Hematopoietic multipotent progenitor cell treated with erythropoietin and hydrocortisone succinate and interleukin-3 and kit ligand, for 6 days (in vitro differentiated cells): ENCODE measurements around the gene FKBP8.
"Not testable (repeated sequence)": the region's sequence is repeated elsewhere in the genome, so short reads cannot be mapped to it uniquely, and the experiment has no call there.

Source experiments
- DNase-seq: peaks from one replicate; pipeline ENCODE4 v3.0.0-alpha.2; 2015

FKBP8 gene

DNA sequence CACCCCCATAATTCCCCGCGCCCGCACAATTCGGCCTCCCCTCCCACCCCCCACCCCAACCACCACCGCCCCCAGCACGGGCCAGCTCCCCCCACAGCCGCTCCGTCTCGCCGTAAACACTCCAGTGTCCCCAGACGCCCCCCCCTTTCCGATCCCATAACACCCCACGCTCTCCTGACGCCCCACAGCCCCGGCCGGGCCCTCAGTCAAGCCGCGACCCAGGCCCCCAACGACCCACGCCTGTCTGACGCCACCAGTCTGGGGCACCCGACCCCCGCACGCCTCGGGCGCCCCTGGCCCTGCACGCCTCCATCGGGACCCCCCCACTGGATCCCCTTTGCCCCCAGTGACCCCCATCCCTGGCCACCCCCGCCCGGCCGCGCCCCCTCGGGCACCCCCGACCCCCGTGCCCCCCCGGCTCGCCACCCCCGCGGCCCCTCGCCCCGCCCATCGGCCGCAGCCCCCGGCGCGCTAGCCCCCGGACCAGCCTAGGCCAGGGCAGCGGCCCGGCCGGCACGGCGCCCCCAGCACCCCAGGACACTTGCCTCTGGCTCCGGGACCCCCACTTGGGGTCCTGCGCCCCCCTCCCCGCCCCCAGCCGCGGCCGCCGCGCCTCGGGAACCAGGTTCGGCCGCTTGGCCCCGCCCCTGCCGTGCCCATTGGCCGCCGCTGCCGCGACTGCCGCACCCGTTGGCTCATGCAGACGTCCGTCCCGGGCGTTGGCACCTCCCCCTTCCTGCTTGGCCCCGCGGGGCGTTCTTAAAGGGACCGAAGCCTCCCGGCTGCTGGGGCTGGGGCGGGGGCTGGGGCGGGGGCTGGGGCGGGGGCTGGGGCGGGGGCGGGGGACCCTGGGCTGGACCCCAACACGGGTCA, at the start of gene FKBP8:
TSS of gene FKBP8 (minus strand) at position 633 of the 873 bp plus-strand sequence. CDS start 1,603 bp downstream, outside the sequence.
- peak; percentile 97 for DNase-seq

DNA sequence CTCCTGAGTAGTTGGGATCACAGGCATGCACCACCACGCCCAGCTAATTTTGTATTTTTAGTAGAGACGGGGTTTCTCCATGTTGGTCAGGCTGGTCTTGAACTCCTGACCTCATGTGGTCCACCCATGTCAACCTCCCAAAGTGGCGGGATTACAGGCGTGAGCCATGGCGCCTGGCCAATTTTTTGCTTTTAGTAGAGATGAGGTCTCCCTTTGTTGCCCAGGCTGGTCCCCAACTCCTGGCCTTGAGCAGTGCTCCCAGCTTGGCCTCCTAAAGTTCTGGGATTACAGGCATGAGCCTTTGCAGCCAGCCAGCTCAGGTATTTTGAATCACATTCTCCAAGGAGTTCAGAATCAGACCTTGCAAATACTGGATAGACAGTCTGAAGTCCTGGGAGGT, 49.4 kb upstream of the FKBP8 start:
- DNase-seq = not testable (repeated sequence)

DNA sequence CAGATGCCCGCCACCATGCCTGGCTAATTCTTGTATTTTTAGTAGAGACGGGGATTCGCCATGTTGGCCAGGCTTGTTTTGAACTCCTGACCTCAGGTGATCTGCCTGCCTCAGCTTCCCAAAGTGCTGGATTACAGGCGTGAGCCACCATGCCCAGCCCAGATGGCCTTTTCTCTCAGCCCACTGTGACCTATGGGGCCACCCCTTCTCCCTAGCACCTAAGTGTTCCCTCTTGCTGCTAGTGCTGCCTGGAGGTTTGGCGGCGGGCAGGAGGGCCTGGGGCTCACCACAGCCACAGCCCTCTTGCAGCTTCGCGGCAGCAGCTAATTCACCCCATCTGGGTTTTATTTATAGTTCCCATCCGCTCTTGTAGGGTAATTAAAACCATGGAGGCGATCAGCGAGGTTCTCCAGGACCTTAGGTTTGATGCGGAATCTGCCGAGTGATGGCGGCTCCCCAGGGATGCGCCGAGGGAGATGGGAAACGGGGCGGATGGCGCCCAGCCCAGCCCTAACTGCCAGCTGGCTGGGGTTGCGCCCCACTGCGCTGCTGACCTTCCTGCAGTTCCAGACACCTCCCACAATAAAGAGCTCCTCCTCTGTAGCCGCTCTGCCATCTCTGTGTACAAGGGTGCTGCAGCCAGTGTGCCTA, 48.5 kb upstream of the FKBP8 start:
- DNase-seq = no peak

DNA sequence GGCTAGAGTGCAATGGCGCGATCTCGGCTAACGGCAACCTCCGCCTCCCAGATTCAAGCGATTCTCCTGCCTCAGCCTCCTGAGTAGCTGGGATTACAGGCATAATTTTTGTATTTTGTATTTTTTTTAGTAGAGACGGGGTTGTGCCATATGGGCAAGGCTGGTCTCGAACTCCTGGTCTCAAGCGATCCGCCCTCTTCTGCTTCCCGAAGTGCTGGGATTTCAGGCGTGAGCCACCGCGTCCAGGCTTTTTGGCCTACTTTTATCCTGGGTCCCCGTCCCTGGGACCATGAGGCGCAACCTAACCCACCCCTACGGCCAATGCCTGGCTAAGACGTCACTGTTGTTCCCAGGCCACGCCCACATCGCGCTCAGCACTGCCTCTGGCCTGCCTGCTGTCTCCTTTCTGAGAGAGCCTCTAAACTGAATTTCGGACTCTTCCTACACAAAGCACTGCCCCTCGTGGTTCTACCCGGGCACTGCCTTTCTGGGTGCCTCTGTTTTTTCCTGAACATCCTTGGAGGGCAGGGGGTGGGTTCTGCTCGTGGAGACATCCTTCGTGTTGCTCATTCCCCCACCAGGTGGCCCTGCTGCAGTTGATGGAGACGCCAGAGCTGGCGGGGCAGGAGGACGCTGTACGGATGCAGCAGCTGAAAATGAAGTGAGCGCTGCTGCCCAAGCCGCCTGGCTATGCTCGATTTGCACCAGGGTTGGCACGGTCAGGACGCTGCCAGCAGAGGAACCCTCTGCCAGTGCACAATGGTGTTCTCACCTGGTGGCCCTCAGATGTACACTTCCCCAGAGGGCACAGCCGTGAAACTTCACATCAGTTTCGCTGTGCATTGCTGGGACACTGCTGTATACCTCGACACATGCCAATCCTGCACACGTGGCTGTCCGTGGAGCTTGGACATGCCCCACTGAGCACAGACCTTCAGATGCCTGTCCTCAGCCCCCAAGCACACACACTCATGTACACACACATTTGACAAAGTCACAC, 47.2 kb upstream of the FKBP8 start:
- DNase-seq = peak; percentile 67

DNA sequence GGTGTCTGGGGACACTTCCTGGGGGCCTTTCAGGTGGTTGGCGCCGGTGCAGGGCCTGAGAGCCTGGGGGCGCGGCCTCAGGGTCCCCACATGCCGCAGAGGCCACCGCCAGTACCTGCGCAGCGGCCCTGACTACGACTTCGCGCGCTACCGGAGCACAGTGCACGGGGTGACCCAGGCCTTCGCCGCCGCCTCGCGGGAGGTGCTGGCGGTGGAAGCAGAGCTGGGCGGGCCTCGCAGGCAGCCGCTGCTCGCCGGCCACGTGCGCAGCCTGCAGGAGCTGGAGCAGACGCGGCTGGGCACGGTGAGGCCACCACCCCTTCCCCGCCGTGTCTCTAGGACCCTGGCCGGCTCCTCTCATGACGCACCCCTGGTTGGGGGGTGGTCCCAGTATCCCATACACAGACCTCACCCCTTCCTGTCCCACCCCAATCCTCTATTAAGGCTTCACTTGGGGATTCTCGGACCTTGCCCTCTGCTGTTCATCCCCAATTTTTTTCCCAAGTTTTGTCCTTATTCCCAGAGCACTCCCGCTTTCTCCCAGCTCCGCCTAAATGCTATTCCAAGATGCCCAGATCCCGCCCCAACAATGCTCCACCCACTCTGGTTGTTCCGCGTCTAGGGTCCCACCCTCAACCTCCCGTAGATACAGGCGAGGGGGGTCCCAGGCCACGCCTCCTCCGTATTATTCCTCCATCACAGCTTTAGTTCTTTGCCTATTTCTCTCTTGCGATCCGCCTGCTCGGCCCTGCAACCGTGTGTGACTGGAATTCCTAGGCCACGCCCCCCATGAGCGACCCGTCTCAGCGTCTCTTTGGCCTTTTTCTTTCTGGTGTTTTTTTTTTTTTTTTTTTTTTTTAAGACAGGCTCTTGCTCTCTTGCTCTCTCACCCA, 46.3 kb upstream of the FKBP8 start:
- peak; percentile 83 for DNase-seq

DNA sequence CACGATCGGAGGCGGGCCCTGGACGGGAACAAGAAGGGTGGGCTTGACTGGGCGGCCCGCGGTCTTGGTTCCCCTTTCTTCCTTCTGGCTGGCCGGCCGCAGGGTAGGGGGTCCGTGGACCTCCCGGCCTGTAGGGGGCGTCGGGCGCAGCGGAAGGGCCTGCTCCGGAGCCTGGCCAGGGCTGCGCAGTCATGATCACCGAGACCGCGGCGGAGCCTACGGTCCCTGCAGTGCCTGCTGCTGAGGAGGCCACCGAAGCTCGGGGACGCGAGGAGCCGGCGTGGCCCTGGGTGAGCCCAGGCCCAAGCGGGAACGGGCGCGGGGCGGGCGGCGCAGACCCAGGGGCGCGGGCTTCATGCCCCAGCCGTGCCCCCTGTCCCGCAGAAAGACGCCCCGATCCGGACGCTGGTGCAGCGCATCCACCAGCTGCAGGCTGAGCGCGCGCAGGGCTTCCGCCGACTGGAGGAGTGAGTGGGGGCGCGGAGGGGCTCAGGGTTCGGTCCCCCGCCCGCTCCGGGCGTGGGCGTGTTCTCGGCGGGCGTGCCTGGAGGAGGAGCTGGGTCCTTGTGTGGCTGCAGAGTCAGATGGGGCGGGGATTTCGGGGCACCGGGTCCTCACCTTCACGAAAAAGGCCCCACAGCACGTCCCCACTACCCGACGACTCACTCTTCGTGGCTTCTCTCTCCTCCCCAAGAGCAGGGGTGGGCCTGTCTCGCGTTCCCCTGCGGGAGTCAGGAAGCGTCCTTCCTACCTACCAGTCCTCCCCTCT, 45.4 kb upstream of the FKBP8 start, which contains the start of gene REX1BD:
TSS of gene REX1BD (plus strand) at position 188 of the 769 bp plus-strand sequence. CDS start at position 192, 4 bp downstream.
- peak; percentile 92 for DNase-seq

DNA sequence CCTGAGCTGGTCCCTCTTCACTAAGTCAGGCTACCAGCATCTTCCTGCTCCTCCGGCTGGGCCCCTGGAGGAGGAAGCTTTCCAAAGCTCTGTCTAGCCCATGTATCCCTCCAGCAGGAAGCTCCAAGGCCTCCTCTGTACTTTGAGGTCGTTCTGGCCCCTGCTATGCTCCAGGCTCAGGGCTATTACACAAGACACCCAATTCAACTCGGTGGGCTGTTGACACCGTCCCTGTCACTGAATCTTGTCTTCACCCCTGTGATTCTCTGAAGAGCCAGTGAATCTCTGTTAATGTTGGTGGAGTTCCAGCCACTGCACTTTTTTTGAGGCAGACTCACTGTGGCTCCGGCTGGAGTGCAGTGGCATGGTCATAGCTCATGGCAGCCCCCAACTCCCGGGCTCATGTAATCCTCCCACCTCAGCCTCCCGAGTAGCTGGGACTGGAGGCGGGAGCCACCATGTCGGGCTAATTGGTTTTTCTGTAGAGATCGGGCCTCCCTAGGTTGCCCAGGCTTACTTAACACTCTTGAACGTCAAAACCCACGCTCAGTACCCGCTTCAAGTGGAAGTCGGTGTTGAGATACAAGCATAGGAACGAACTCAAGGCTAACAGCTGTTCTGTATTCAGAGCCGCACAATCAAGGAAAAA, 44.7 kb upstream of the FKBP8 start:
- no peak for DNase-seq

DNA sequence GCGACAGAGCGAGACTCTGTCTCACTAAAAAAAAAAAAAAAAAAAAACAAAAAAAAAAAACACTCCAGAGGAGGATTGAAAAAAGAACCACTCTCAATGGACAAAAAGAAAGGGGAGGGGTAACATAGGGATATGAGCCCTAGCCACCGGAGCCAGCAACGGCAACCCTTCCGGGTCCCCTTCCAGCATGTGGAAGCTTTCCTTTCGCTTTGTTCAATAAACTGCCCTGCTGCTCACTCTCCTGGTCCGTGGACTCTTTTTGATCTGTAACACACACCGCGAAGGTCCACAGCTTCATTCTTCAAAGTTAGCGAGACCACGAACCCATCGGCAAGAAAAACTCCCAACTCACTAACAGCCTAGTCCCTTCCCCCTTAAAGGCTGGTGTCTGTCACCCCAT, 44.2 kb upstream of the FKBP8 start:
- DNase-seq = no peak

DNA sequence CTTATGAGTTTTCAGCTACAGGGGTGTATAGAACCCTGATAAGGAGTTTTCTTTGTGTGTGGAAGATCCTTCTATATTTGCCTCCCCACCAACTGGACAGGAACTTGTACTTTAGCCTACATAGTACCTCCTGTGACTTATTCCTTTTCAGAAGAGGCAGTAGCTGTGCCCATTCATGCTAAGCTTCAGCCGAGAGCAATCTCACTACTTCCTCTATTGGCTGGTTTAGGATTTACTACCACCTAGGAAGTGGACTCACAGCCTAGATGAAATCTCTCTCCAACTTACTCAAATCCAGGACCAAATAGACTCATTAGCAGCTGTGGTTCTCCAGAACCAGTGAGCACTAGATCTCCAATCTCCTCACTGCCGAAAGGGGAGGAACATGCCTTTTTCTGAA, 42.9 kb upstream of the FKBP8 start:
- peak; percentile 55 for DNase-seq

DNA sequence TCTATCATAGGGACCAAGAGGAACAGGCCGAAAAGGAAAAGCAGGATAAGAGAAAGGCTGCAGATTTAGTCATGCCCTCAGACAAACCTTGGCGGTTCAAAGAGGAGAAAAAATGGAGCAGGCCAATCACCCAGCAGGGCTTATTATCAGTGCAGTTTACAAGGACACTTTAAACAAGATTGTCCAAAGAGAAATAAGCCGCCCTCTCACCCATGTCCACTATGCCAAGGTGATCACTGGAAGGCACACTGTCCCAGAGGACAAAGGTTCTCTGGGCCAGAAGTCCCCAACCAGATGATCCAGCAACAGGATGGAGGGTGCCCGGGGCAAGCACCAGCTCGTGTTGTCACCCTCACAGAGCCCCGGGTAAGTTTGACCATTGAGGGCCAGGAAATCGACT, 36.9 kb upstream of the FKBP8 start:
- no peak for DNase-seq

DNA sequence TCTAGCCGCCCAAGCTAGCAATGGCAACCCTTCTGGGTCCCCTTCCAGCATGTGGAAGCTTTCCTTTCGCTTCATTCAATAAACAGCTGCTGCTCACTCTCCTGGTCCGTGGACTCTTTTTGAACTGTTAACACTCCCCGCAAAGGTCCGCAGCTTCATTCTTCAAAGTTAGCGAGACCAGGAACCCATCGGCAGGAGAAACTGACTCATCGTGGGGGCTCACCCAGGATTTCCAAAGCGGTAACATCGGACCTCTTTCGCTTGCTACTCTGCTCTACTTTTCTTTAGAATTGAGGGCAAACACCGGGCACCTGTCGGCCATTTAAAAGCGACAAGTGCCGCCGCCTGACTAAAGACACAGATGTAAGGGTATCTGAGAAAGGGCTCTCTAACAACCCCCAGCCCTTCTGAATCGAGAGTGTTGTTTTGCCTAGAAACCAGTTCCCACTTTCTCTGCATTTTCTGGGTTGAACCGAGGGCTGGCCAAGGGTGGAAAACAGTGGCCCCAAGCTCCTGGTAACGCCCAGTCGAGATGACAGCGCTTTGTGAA, 34.1 kb upstream of the FKBP8 start:
- DNase-seq = no peak

DNA sequence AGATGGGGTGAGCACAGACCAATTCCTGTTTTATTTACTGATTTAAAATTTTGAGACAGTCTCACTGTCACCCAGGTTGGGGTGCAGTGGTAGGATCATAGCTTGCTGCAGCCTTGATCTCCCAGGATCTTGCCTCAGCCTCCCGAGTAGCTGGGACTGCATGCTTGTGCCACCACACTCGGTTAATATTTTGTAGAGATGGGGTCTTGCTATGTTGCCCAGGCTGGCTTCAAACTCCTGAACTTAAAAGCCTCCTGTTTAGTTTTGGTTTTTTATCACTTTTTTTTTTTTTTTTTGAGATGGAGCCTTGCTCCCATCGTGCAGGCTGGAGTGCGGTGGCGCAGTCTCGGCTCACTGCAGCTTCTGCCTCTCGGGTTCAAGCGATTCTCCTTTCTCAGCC, 33.0 kb upstream of the FKBP8 start:
- DNase-seq = no peak

DNA sequence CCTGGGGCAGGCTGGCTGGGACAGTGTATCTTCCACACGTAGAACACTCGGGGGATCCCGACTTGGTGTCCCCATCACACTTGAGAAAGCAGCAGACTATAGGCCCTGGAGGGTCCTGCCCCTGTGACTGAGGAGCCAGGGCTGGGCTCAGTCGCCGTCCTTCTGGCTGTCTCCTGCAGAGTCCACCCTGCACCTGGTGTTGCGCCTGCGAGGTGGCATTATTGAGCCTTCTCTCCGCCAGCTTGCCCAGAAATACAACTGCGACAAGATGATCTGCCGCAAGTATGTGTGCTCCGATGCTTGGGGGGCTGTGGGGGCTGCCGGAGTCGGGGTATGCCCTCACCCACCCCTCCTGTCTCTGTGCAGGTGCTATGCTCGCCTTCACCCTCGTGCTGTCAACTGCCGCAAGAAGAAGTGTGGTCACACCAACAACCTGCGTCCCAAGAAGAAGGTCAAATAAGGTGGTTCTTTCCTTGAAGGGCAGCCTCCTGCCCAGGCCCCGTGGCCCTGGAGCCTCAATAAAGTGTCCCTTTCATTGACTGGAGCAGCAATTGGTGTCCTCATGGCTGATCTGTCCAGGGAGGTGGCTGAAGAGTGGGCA, 31.4 kb upstream of the FKBP8 start:
- no peak for DNase-seq

DNA sequence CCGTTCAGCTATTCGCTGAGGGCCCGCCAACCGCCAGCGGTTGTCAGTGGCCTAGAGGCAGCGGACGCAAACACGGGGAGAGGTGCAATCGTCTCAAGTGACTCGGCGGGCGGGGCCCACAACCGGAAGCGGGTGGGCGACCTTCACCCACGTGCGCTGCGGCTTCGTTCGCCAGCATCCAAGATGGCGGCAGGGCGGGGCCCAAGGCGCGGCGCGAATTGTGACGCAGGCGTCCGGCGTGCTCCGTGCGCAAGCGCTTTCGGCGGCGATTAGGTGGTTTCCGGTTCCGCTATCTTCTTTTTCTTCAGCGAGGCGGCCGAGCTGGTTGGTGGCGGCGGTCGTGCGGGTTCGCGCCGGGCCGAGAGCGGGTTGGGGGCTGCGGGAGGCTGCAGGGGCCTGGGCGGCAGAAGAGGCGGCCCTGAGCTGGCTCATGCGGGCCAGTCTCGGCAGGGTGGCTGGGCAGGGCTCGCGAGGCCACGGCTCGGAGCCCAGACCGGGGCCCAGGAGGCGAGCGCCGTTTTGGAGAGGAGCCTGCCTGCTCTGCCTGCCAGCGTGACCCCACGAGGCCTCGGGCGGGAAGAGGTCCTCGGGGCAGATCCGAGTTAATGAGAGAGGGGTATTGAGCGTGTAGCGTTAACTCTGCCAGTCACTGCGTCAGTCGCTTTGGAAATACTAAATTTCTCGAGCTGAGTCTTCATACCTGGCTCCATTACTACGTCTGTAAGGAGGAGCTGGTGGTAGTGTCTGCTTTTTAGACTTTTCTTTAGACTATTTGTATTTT, 28.4 kb upstream of the FKBP8 start, which contains the start of gene UBA52:
TSS of gene UBA52 (plus strand) at position 294 of the 781 bp plus-strand sequence. CDS start 1,444 bp downstream, outside the sequence.
- DNase-seq = peak; percentile 99

DNA sequence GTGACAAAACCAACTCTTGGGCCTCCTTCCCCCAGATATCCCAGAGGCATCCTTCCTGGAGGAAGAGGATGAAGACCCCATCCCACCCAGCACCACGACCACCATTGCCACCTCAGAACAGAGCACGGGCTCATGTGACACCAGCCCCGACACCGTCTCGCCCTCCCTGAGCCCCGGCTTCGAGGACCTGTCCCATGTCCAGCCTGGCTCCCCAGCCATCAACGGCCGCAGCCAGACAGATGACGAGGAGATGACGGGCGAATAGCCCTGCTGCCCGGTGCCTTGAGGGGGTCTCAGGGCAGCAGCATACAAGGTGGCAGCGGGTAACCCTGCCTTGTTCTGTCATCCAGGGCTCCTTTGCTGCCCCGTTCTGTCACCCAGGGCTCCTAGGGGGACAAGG, 25.0 kb upstream of the FKBP8 start:
- DNase-seq = no peak

DNA sequence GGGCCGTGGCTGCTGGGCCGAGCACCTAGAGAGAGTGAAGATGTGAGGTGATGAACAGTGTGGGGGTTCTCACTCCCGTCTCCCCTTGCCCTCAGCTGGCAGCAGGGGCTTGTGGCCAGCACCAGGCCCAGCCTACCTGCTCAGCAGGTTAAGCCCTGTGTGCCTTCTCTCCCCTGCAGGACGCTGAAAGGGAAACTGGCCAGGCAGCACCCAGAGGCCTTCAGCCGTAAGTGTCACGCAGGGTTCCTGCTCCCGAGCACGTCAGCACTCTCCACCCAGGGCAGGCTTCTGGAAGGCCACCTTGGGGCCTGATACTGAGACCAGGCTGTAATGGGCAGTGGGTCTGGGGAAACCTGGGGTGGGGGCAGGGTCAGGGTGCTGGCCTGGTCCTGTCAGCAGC, 23.6 kb upstream of the FKBP8 start:
- no peak for DNase-seq

DNA sequence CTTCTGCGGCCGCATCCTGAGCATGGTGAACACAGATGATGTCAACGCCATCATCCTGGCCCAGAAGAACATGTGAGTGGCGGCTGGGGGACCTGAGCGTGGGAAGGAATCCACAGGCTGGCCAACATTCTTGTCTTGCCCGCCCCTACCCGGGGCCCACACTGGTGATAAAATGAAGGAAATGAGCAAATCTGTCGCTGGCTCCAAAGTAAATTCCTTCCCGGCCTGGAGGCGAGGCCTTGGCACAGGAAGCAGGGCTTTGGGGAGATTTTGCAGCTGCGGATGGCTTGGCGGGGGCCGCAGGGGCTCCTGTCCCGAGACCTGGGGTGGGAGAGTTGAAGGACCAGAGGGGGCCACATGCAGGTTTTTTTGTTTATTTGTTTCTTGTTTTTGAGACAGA, 18.7 kb upstream of the FKBP8 start:
- no peak for DNase-seq

DNA sequence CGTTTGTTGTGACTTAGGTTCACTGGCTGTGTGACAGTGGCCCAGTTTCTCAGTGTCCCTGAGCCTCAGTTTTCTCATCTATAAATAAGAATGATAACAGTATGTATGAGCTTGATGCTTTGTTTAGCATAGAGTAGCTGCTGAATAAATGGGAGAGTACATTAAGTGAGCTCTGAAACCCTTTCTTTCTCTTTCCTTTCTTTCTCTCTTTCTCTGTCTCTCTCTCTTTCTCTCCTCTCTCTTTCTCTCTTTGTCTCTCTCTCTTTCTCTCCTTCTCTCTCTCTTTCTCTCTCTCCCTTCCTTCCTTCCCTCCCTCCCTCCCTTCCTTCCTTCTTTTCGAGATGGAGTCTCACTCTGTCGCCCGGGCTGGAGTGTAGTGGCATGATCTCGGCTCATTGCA, 16.3 kb upstream of the FKBP8 start:
- DNase-seq = no peak

DNA sequence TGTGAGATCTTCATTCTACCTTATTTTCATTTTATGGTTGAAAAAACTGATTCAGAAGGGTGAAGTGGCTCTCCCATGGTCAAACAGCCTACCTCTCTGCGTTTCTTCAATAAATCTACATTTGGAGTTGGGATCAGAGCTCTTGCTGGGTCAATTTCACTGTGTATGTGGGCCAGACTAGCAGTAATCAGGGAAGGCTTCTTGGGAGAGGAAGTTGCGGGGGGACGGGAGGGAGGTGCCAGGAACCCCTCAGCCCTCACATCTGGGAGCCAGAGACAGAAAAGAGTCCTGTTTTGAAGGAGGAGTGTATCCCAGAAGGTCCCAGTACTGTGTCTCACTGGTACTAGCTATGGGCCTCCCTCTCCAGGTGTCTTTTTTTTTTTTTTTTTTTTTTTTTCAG, 15.2 kb upstream of the FKBP8 start:
- DNase-seq = peak; percentile 22
